Measurements from ENCODE around the gene SH3BGRL2.
"Not testable (repeated sequence)": the region's sequence is repeated elsewhere in the genome, so short reads cannot be mapped to it uniquely, and the experiment has no call there.

SH3BGRL2 gene

GRCh38 chr6:79735183-79735582 is 104.1 kb downstream of the SH3BGRL2 start:
- ChIA-PET CTCF (no interaction called here), POLR2A (ENCODE audit: low non-redundant PET) (no interaction called here)
- H3K27ac ChIP-seq, result no peak overlapping the region
- TF ChIP-seq CTCF (conservative IDR thresholded peaks at IDR 0.05; ENCODE audit: low read depth), result no peak
- no peak for DNase-seq (ENCODE audit: low spot score)

- no peak for TF ChIP-seq CTCF (conservative IDR thresholded peaks at IDR 0.05; ENCODE audit: low read depth)
- POLR2A ChIA-PET (ENCODE audit: low non-redundant PET), result no interaction called here
- no peak overlapping the region for H3K27ac ChIP-seq
- no peak for DNase-seq (ENCODE audit: low spot score)
- CTCF ChIA-PET, result interaction anchor here (0.9 kb wide), 1 partner anchor 18 kb away, joined by 3 read pairs; no protein-coding TSS in a partner anchor
These were observed 106.0 kb downstream of the SH3BGRL2 start for GRCh38 chr6:79737172-79737571.

GRCh38 chr6:79742030-79742429 is 110.9 kb downstream of the SH3BGRL2 start:
- TF ChIP-seq CTCF (conservative IDR thresholded peaks at IDR 0.05; ENCODE audit: low read depth), result no peak
- no peak overlapping the region for H3K27ac ChIP-seq
- CTCF ChIA-PET, result interaction anchor here (0.9 kb wide), 1 partner anchor 127 kb away, joined by 3 read pairs; no protein-coding TSS in a partner anchor
- POLR2A ChIA-PET (ENCODE audit: low non-redundant PET), result no interaction called here
- DNase-seq (ENCODE audit: low spot score), result no peak

- H3K27ac ChIP-seq; POLR2A ChIA-PET (ENCODE audit: low non-redundant PET); CTCF ChIA-PET; DNase-seq (ENCODE audit: low spot score): not testable (repeated sequence)
These were observed 114.2 kb downstream of the SH3BGRL2 start for GRCh38 chr6:79745282-79745681.

GRCh38 chr6:79746325-79746724 is 115.2 kb downstream of the SH3BGRL2 start:
- POLR2A ChIA-PET (ENCODE audit: low non-redundant PET); DNase-seq (ENCODE audit: low spot score); CTCF ChIA-PET; H3K27ac ChIP-seq: not testable (repeated sequence)

- DNase-seq (ENCODE audit: low spot score), result no peak
- CTCF ChIA-PET, result interaction anchor here (0.6 to 1.3 kb wide), 2 partner anchors 12 to 172 kb away, joined by 3 to 4 read pairs; no protein-coding TSS in a partner anchor
- H3K27ac ChIP-seq, result no peak overlapping the region
- POLR2A ChIA-PET (ENCODE audit: low non-redundant PET), result no interaction called here
- TF ChIP-seq CTCF (conservative IDR thresholded peaks at IDR 0.05; ENCODE audit: low read depth), result no peak
These were observed 119.7 kb downstream of the SH3BGRL2 start for GRCh38 chr6:79750806-79751205.
